H9 (cell line): ENCODE measurements around the gene PPL. TPM values are rescaled to one million over a fixed set of nuclear protein-coding genes. Genes with fewer than 3 reads are reported as not detected.

Experiments used
- DNase-seq: peaks from one replicate; pipeline ENCODE4 v3.0.0-alpha.2; 2017
- H2AFZ ChIP-seq: one replicate; pipeline ENCODE4 v1.6.1; 2013; ENCODE audit warnings: mild to moderate bottlenecking, low read length, control low read depth, moderate library complexity
- H2AK5ac ChIP-seq: 2 replicates; pipeline ENCODE4 v1.6.1; 2013; ENCODE audit warnings: low read length, control low read depth, mixed read lengths; ENCODE audit not compliant: insufficient read length
- H2BK120ac ChIP-seq: one replicate; pipeline ENCODE4 v1.6.1; 2013; ENCODE audit warnings: low read depth, mild to moderate bottlenecking, low read length, control low read depth, inconsistent platforms; ENCODE audit not compliant: poor library complexity, severe bottlenecking
- H2BK12ac ChIP-seq: 2 replicates; pipeline ENCODE4 v1.6.1; 2013; ENCODE audit warnings: low read length, control low read depth, mixed read lengths, low read depth; ENCODE audit not compliant: insufficient read length
- H2BK15ac ChIP-seq: 2 replicates; pipeline ENCODE4 v1.6.1; 2013; ENCODE audit warnings: low read depth, low read length, control low read depth
- H2BK20ac ChIP-seq: one replicate; pipeline ENCODE4 v1.6.1; 2013; ENCODE audit warnings: low read depth, mild to moderate bottlenecking, low read length, control low read depth, inconsistent platforms; ENCODE audit not compliant: poor library complexity, severe bottlenecking
- H2BK5ac ChIP-seq: 2 replicates; pipeline ENCODE4 v1.6.1; 2013; ENCODE audit warnings: low read length, control low read depth, mixed read lengths; ENCODE audit not compliant: insufficient read length
- H3K14ac ChIP-seq: 2 replicates; pipeline ENCODE4 v1.6.1; 2013; ENCODE audit warnings: low read length, control low read depth; ENCODE audit not compliant: insufficient read depth
- H3K18ac ChIP-seq: 2 replicates; pipeline ENCODE4 v1.6.1; 2013; ENCODE audit warnings: low read depth, mild to moderate bottlenecking, mixed read lengths, low read length, control low read depth; ENCODE audit not compliant: insufficient read length
- H3K23ac ChIP-seq: 2 replicates; pipeline ENCODE4 v1.6.1; 2013; ENCODE audit warnings: low read length, control low read depth, mixed read lengths, low read depth; ENCODE audit not compliant: insufficient read length
- H3K23me2 ChIP-seq: 2 replicates; pipeline ENCODE4 v1.6.1; 2013; ENCODE audit warnings: low read depth, mild to moderate bottlenecking, mixed read lengths, low read length, control low read depth; ENCODE audit not compliant: insufficient read length, poor library complexity, severe bottlenecking
- H3K27ac ChIP-seq: 2 replicates; pipeline ENCODE4 v1.5.1; 2013; ENCODE audit warnings: low read length, control low read depth, mixed read lengths, low read depth; ENCODE audit not compliant: insufficient read length
- H3K27me3 ChIP-seq: 2 replicates; pipeline ENCODE4 v1.6.1; 2013; ENCODE audit warnings: low read length, control low read depth, inconsistent platforms; ENCODE audit not compliant: insufficient read depth
- H3K4ac ChIP-seq: 2 replicates; pipeline ENCODE4 v1.6.1; 2013; ENCODE audit warnings: low read depth, mild to moderate bottlenecking, control low read depth, inconsistent platforms, low read length, moderate library complexity
- H3K4me1 ChIP-seq: 2 replicates; pipeline ENCODE4 v1.6.1; 2013; ENCODE audit warnings: low read length, control low read depth, inconsistent platforms; ENCODE audit not compliant: insufficient read depth
- H3K4me2 ChIP-seq: 2 replicates; pipeline ENCODE4 v1.6.1; 2013; ENCODE audit warnings: low read length, control low read depth, mixed read lengths; ENCODE audit not compliant: insufficient read length, insufficient read depth
- H3K56ac ChIP-seq: 2 replicates; pipeline ENCODE4 v1.6.1; 2013; ENCODE audit warnings: low read depth, mild to moderate bottlenecking, mixed read lengths, low read length, control low read depth; ENCODE audit not compliant: insufficient read length
- H3K79me1 ChIP-seq: 2 replicates; pipeline ENCODE4 v1.6.1; 2013; ENCODE audit warnings: low read depth, mild to moderate bottlenecking, moderate library complexity, low read length, control low read depth, inconsistent platforms; ENCODE audit not compliant: insufficient read depth, poor library complexity, severe bottlenecking
- H3K79me2 ChIP-seq: 2 replicates; pipeline ENCODE4 v1.6.1; 2013; ENCODE audit warnings: low read length, control low read depth, inconsistent platforms; ENCODE audit not compliant: insufficient read depth
- H3K9ac ChIP-seq: 2 replicates; pipeline ENCODE4 v1.6.1; 2013; ENCODE audit warnings: low read length, control low read depth, mixed read lengths; ENCODE audit not compliant: insufficient read length; ENCODE audit errors: extremely low read depth
- H3K9me3 ChIP-seq: one replicate; pipeline ENCODE4 v1.6.1; 2013; ENCODE audit warnings: low read depth, low read length, inconsistent platforms; ENCODE audit not compliant: control insufficient read depth
- H3T11ph ChIP-seq: one replicate; pipeline ENCODE4 v1.6.1; 2013; ENCODE audit warnings: mild to moderate bottlenecking, low read length, control low read depth, inconsistent platforms
- H4K20me1 ChIP-seq: one replicate; pipeline ENCODE4 v1.6.1; 2013; ENCODE audit not compliant: control insufficient read depth, insufficient read length, insufficient read depth
- H4K5ac ChIP-seq: 2 replicates; pipeline ENCODE4 v1.6.1; 2013; ENCODE audit warnings: low read depth, mild to moderate bottlenecking, mixed read lengths, low read length, control low read depth; ENCODE audit not compliant: insufficient read length
- H4K8ac ChIP-seq: replicated peaks from 2 replicates; pipeline ENCODE4 v1.6.1; 2013; ENCODE audit warnings: low read length, control low read depth, mixed read lengths, low read depth; ENCODE audit not compliant: insufficient read length
- H4K91ac ChIP-seq: 2 replicates; pipeline ENCODE4 v1.6.1; 2013; ENCODE audit warnings: low read depth, mild to moderate bottlenecking, moderate library complexity, mixed read lengths, low read length, control low read depth; ENCODE audit not compliant: insufficient read length
- H3K27ac Mint-ChIP-seq, 3 experiments: 2 replicates in 2 of 3; 3 replicates in 1 of 3; pipeline ENCODE4 v1.8.0; 2020 to 2021; ENCODE audit warnings: mixed read lengths in 3 of 3, mild to moderate bottlenecking in 1 of 3, moderate library complexity in 1 of 3
- H3K27me3 Mint-ChIP-seq: 2 replicates; pipeline ENCODE4 v1.8.0; 2021; ENCODE audit warnings: low read depth, mild to moderate bottlenecking, moderate library complexity, mixed read lengths
- H3K36me3 Mint-ChIP-seq, 3 experiments: 2 replicates in 2 of 3; 3 replicates in 1 of 3; pipeline ENCODE4 v1.8.0; 2020 to 2021; ENCODE audit warnings: low read depth in 3 of 3, mixed read lengths in 3 of 3; ENCODE audit not compliant: insufficient read depth in 1 of 3
- H3K4me1 Mint-ChIP-seq, 2 experiments: 2 replicates each; pipeline ENCODE4 v1.8.0; 2020; ENCODE audit warnings: mixed read lengths in 2 of 2
- H3K4me3 Mint-ChIP-seq, 2 experiments: 2 replicates in 1 of 2; 3 replicates in 1 of 2; pipeline ENCODE4 v1.8.0; 2020 to 2021; ENCODE audit warnings: mild to moderate bottlenecking in 2 of 2, mixed read lengths in 2 of 2, moderate library complexity in 1 of 2
- H3K9me3 Mint-ChIP-seq, 2 experiments: 2 replicates in 1 of 2; 3 replicates in 1 of 2; pipeline ENCODE4 v1.8.0; 2020; ENCODE audit warnings: mild to moderate bottlenecking in 2 of 2, mixed read lengths in 2 of 2, moderate library complexity in 1 of 2
- WGBS: extraction: QIAGEN DNeasy Blood & Tissue Kit; methylation state at CpG from one replicate; pipeline ENCODE4 v1.1.7; 2013; ENCODE audit warnings: missing lambda C conversion rate, low lambda C conversion rate, mixed read lengths; ENCODE audit not compliant: insufficient read length; ENCODE audit errors: extremely low coverage; 5-methylcytosine and 5-hydroxymethylcytosine counted together
- total RNA-seq: library from RNA; stranded (reverse); gene quantifications from 2 replicates; pipeline ENCODE4 v1.2.1, GENCODE V29; 2021
- TF ChIP-seq, protein P1 (sequence below): fragments of 200-600 bp; sonication (generic); conservative IDR thresholded peaks from 3 replicates; pipeline ENCODE4 v1.8.0; 2021; ENCODE audit warnings: antibody characterized with exemption, mild to moderate bottlenecking

PPL gene
- total RNA-seq, 1 experiment from 2014 or later = 29.2 TPM

DNA sequence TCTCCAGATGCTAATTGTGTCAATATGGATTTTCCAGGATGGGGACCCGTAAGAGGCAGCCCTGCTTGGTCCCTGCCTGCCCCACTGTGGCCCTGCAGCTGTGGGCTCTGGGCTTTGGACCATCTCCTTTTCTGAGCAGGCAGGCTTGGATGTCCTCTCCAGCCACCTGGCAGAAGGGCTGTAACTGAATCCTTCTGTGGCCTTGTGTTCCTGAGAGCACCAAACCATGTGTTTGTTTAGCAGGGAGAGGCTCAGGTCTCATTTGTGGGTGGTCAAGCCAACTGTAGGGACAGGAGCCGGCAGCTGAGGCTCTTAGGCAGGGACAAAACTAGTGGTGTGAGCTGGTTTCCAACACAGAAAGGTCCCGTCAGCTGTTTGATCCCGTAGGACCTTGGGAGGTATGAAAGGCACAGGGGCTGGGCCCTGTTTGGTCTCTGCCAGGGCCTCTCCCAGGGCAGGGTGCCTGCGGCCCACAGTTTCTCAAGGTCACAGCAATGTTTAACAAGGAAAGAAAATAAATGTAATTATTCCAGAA lies 39.7 kb upstream of the PPL start:
- no peaks in the 10 kb centered on the region for H3K23me2 ChIP-seq
- no peak overlapping the region for H2BK15ac ChIP-seq
- no peak overlapping the region for H2BK120ac ChIP-seq
- TF ChIP-seq, protein P1, sequence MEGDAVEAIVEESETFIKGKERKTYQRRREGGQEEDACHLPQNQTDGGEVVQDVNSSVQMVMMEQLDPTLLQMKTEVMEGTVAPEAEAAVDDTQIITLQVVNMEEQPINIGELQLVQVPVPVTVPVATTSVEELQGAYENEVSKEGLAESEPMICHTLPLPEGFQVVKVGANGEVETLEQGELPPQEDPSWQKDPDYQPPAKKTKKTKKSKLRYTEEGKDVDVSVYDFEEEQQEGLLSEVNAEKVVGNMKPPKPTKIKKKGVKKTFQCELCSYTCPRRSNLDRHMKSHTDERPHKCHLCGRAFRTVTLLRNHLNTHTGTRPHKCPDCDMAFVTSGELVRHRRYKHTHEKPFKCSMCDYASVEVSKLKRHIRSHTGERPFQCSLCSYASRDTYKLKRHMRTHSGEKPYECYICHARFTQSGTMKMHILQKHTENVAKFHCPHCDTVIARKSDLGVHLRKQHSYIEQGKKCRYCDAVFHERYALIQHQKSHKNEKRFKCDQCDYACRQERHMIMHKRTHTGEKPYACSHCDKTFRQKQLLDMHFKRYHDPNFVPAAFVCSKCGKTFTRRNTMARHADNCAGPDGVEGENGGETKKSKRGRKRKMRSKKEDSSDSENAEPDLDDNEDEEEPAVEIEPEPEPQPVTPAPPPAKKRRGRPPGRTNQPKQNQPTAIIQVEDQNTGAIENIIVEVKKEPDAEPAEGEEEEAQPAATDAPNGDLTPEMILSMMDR = no peak
- peaks cover 0 to 7% of the 10 kb centered on the region in 2 experiments; a peak in 3 of 4 replicates for H3K4me1 Mint-ChIP-seq
- H3T11ph ChIP-seq = no peak overlapping the region
- H4K8ac ChIP-seq = no peak overlapping the region
- no peaks in the 10 kb centered on the region; a peak in 1 of 5 replicates for H3K9me3 Mint-ChIP-seq
- H3K79me2 ChIP-seq = no peaks in the 10 kb centered on the region
- no peak overlapping the region for H3K4me3 Mint-ChIP-seq
- H3K9me3 ChIP-seq = no peaks in the 10 kb centered on the region
- no peak overlapping the region for H4K5ac ChIP-seq
- no peaks in the 10 kb centered on the region for H3K27me3 ChIP-seq
- H3K23ac ChIP-seq = no peak overlapping the region
- no peak overlapping the region for H2AK5ac ChIP-seq
- no peaks in the 10 kb centered on the region for H4K20me1 ChIP-seq
- H3K79me1 ChIP-seq = no peaks in the 10 kb centered on the region
- no peak overlapping the region for H3K14ac ChIP-seq
- no peak overlapping the region for H3K4ac ChIP-seq
- DNase-seq = no peak
- no peaks in the 10 kb centered on the region for H3K4me1 ChIP-seq
- no peak overlapping the region for H4K91ac ChIP-seq
- no peak overlapping the region for H3K9ac ChIP-seq
- no peak overlapping the region for H3K56ac ChIP-seq
- H3K27me3 Mint-ChIP-seq = peaks cover 7% of the 10 kb centered on the region
- no CpG with 5 or more reads among the region's 5 CpGs for WGBS
- no peak overlapping the region for H3K18ac ChIP-seq
- H3K27ac Mint-ChIP-seq = no peak overlapping the region
- H2BK20ac ChIP-seq = no peak overlapping the region
- no peak overlapping the region for H3K27ac ChIP-seq
- H3K4me2 ChIP-seq = no peak overlapping the region
- no peak overlapping the region for H2BK12ac ChIP-seq
- no peak overlapping the region for H2AFZ ChIP-seq
- no peak overlapping the region for H2BK5ac ChIP-seq
- no peaks in the 10 kb centered on the region for H3K36me3 Mint-ChIP-seq
